Adrenal gland (tissue), 19 donors: Measurements from ENCODE around the gene DCTD. TPM values are rescaled to one million over a fixed set of nuclear protein-coding genes. Genes with fewer than 3 reads are reported as not detected.

ENCODE experiments used
- DNase-seq, 7 donors: peaks; one replicate each; pipeline ENCODE4 v3.0.0-alpha.2; 2019 to 2020
- H3K27ac ChIP-seq, 5 donors: fragments of 200-600 bp; sonication (generic) in 4 of 5; 1 replicate in 3 of 5; 2 replicates in 2 of 5; pipeline versions ENCODE4 v1.5.1 to v1.8.0; 2016 to 2020; ENCODE audit warnings: mild to moderate bottlenecking in 1 of 5
- H3K27me3 ChIP-seq: fragments of 200-600 bp; 2 replicates; pipeline ENCODE4 v1.8.0; 2021
- H3K36me3 ChIP-seq, 2 donors: fragments of 200-600 bp; replicated peaks in 1 of 2; 1 replicate in 1 of 2; 2 replicates in 1 of 2; pipeline versions ENCODE4 v1.5.1 to v1.8.0; 2018 to 2022
- H3K4me1 ChIP-seq, 2 donors: fragments of 200-600 bp; replicated peaks in 1 of 2; 1 replicate in 1 of 2; 2 replicates in 1 of 2; pipeline versions ENCODE4 v1.5.1 to v1.8.0; 2018 to 2021
- H3K4me3 ChIP-seq, 4 donors: fragments of 200-600 bp; sonication (generic) in 3 of 4; one replicate each; pipeline ENCODE4 v1.5.1; 2016 to 2018
- H3K9me3 ChIP-seq, 3 donors: fragments of 200-600 bp; sonication (generic) in 1 of 3; replicated peaks in 1 of 3; 1 replicate in 2 of 3; 2 replicates in 1 of 3; pipeline versions ENCODE4 v1.5.1 to v1.8.0; 2016 to 2021
- CTCF ChIP-seq, 6 experiments: fragments of 450-650 bp in 4 of 6; fragments of 200-600 bp in 2 of 6; sonication (generic) in 1 of 6; IDR thresholded peaks; 1 replicate in 5 of 6; 2 replicates in 1 of 6; pipeline versions ENCODE4 v1.5.1 to v1.8.0; 2016 to 2021; ENCODE audit warnings: antibody characterized with exemption in 6 of 6, mild to moderate bottlenecking in 2 of 6, moderate library complexity in 1 of 6
- POLR2A ChIP-seq, 2 donors: fragments of 450-650 bp; IDR thresholded peaks; one replicate each; pipeline ENCODE4 v1.6.1; 2017; ENCODE audit warnings: antibody characterized with exemption in 2 of 2, mild to moderate bottlenecking in 2 of 2, moderate library complexity in 1 of 2
- WGBS, 4 donors: extraction: QIAGEN DNeasy Blood & Tissue Kit in 2 of 4; methylation state at CpG; one replicate each; pipeline versions ENCODE4 v1.1.5 to v1.1.7; 2013 to 2017; 5-methylcytosine and 5-hydroxymethylcytosine counted together
- intact Hi-C, 2 donors: fragments of 100-400 bp; cut with DNase I; formaldehyde crosslinking; loops; one replicate each; pipeline versions ENCODE4 v1.14.1 to v1.15.0; 2022 to 2023
- long read RNA-seq, 10 donors: library from polyadenylated mRNA in 3 of 10; unstranded in 2 of 10; stranded (forward) in 1 of 10; transcript quantifications; one replicate each; pipeline ENCODE4 v2.0.0 and lab custom pipeline, GENCODE V29; 2021 to 2026
- polyA plus RNA-seq, 3 donors: library from polyadenylated mRNA; stranded (reverse); fragments of 200-250 nt in 2 of 3; fragments of 350-450 nt in 1 of 3; fragmentation: Illumina TruSeq in 1 of 3; extraction: RNeasy Lipid Tissue Mini Kit (QIAGEN cat#74804) in 1 of 3; gene quantifications; one replicate each; pipeline ENCODE4 v1.2.3, GENCODE V29; 2013 to 2014
- total RNA-seq, 9 donors: library from RNA; depleted of rRNA in 4 of 9; stranded (reverse); fragments of >200 nt in 4 of 9; fragments of 120-200 nt in 1 of 9; fragmentation: NEBNext Ultra II Directional in 1 of 9; extraction: Animal tissue kit (Norgen Biotek cat#: 25700) in 1 of 9; gene quantifications; one replicate each; pipeline versions ENCODE4 v1.1.0 to v1.2.4, GENCODE V29; 2013 to 2023
- donor health status: healthy with polysubstance abuse.
- donor health status: Bipolar disorder and iron deficiency.
- donor health status: DM: yes; HTN: yes; CAD: no.
- donor health status: DM: no; HTN: no; CAD: no.
- donor health status: DM: no; HTN: no; CAD: no.
- donor health status: DM: yes; HTN: yes; CAD: no.

Gene DCTD
- 100 to 1,000 TPM in 7 of 9 donors, 10 to 100 TPM in 2; 70.0 to 254 (median 134) TPM for total RNA-seq
- polyA plus RNA-seq, result 100 to 1,000 TPM in 2 of 3 donors, 10 to 100 TPM in 1; 54.5 to 164 (median 102) TPM
- long read RNA-seq, donor 1, transcript DCTD-202 (6 exons, 1,972 nt), result minor isoform, 5 of 48 reads
- long read RNA-seq, donor 1, transcript DCTD-201 (6 exons, 1,931 nt), result major isoform, 31 of 48 reads
- long read RNA-seq, donor 1, partial matches to known transcripts, result 5 of 48 reads
- long read RNA-seq, donor 1, other reads (novel, unspliced or antisense), result 5 of 48 reads
- long read RNA-seq, donor 2, transcript DCTD-201 (6 exons, 1,931 nt), result major isoform, 20 of 28 reads
- long read RNA-seq, donor 2, partial matches to known transcripts, result 0 of 28 reads
- long read RNA-seq, donor 2, other reads (novel, unspliced or antisense), result 0 of 28 reads
- long read RNA-seq, donor 3, transcript DCTD-201 (6 exons, 1,931 nt), result major isoform, 26 of 60 reads
- long read RNA-seq, donor 3, transcript DCTD-202 (6 exons, 1,972 nt), result minor isoform, 6 of 60 reads
- long read RNA-seq, donor 3, partial matches to known transcripts, result 26 of 60 reads
- long read RNA-seq, donor 3, other reads (novel, unspliced or antisense), result 0 of 60 reads
- long read RNA-seq, donor 4, transcript DCTD-201 (6 exons, 1,931 nt), result major isoform, 33 of 55 reads
- long read RNA-seq, donor 4, transcript DCTD-202 (6 exons, 1,972 nt), result minor isoform, 9 of 55 reads
- long read RNA-seq, donor 4, partial matches to known transcripts, result 4 of 55 reads
- long read RNA-seq, donor 4, other reads (novel, unspliced or antisense), result 6 of 55 reads
- long read RNA-seq, donor 5, transcript DCTD-202 (6 exons, 1,972 nt), result minor isoform, 38 of 317 reads
- long read RNA-seq, donor 5, transcript DCTD-213 (7 exons, 794 nt), result minor isoform, 8 of 317 reads
- long read RNA-seq, donor 5, transcript DCTD-201 (6 exons, 1,931 nt), result major isoform, 219 of 317 reads
- long read RNA-seq, donor 5, partial matches to known transcripts, result 13 of 317 reads
- long read RNA-seq, donor 5, other reads (novel, unspliced or antisense), result 35 of 317 reads
- long read RNA-seq, donor 6, transcript DCTD-201 (6 exons, 1,931 nt), result major isoform, 18 of 38 reads
- long read RNA-seq, donor 6, transcript DCTD-202 (6 exons, 1,972 nt), result minor isoform, 10 of 38 reads
- long read RNA-seq, donor 6, partial matches to known transcripts, result 0 of 38 reads
- long read RNA-seq, donor 6, other reads (novel, unspliced or antisense), result 9 of 38 reads
- long read RNA-seq, donor 7, transcript DCTD-202 (6 exons, 1,972 nt), result minor isoform, 5 of 16 reads
- long read RNA-seq, donor 7, transcript DCTD-201 (6 exons, 1,931 nt), result major isoform, 11 of 16 reads
- long read RNA-seq, donor 7, partial matches to known transcripts, result 0 of 16 reads
- long read RNA-seq, donor 7, other reads (novel, unspliced or antisense), result 0 of 16 reads
- long read RNA-seq, donor 8, transcript DCTD-201 (6 exons, 1,931 nt), result major isoform, 43 of 66 reads
- long read RNA-seq, donor 8, transcript DCTD-202 (6 exons, 1,972 nt), result minor isoform, 21 of 66 reads
- long read RNA-seq, donor 8, partial matches to known transcripts, result 0 of 66 reads
- long read RNA-seq, donor 8, other reads (novel, unspliced or antisense), result 0 of 66 reads
- long read RNA-seq, donor 9, transcript DCTD-201 (6 exons, 1,931 nt), result major isoform, 45 of 62 reads
- long read RNA-seq, donor 9, transcript DCTD-202 (6 exons, 1,972 nt), result minor isoform, 9 of 62 reads
- long read RNA-seq, donor 9, partial matches to known transcripts, result 6 of 62 reads
- long read RNA-seq, donor 9, other reads (novel, unspliced or antisense), result 0 of 62 reads
- long read RNA-seq, donor 10, transcript DCTD-202 (6 exons, 1,972 nt), result minor isoform, 7 of 41 reads
- long read RNA-seq, donor 10, transcript DCTD-201 (6 exons, 1,931 nt), result major isoform, 12 of 41 reads
- long read RNA-seq, donor 10, partial matches to known transcripts, result 22 of 41 reads
- long read RNA-seq, donor 10, other reads (novel, unspliced or antisense), result 0 of 41 reads

GRCh38 chr4:182917182-182918043, at the start of gene DCTD:
DCTD (minus strand) TSS chr4:182917386; CDS start chr4:182915568, 1,818 bp downstream.
- WGBS, 4 donors, result 1 to 2% (median 1%) methylated on average over 20 to 106 of the region's 106 CpGs
- peak; percentile 72 to 83 (median 75) for DNase-seq
- peaks cover 6 to 31% of the 10 kb centered on the region in 2 donors for H3K4me1 ChIP-seq
- intact Hi-C loops, result no loop called here
- no peaks in the 10 kb centered on the region for H3K27me3 ChIP-seq
- no peaks in the 10 kb centered on the region for H3K9me3 ChIP-seq
- peak within 1 kb of the TSS; percentile 76 to 100 (median 94) for H3K27ac ChIP-seq
- peaks cover 0 to 25% of the 10 kb centered on the region in 2 donors for H3K36me3 ChIP-seq
- TF ChIP-seq CTCF (IDR thresholded peaks at IDR 0.05), result peak in 1 of 6 experiments; percentile 20
- peak in 1 of 2 donors; percentile 70 for TF ChIP-seq POLR2A (IDR thresholded peaks at IDR 0.05)
- peak within 1 kb of the TSS; percentile 14 to 96 (median 53) for H3K4me3 ChIP-seq

GRCh38 chr4:182960746-182961145, 43.6 kb upstream of the DCTD start:
- Histone ChIP-seq H3K4me1 (no peaks in the 10 kb centered on the region), H3K9me3 (no peaks in the 10 kb centered on the region), H3K27me3 (peaks cover 7% of the 10 kb centered on the region), H3K27ac (no peak overlapping the region), H3K4me3 (no peak overlapping the region), H3K36me3 (no peaks in the 10 kb centered on the region)
- DNase-seq, result no peak
- no peak for TF ChIP-seq CTCF (IDR thresholded peaks at IDR 0.05)
- no peak for TF ChIP-seq POLR2A (IDR thresholded peaks at IDR 0.05)
- intact Hi-C loops, result no loop called here
- WGBS, 4 donors, result 55 to 86% (median 80%) methylated on average over 1 of the region's 1 CpG

DNA sequence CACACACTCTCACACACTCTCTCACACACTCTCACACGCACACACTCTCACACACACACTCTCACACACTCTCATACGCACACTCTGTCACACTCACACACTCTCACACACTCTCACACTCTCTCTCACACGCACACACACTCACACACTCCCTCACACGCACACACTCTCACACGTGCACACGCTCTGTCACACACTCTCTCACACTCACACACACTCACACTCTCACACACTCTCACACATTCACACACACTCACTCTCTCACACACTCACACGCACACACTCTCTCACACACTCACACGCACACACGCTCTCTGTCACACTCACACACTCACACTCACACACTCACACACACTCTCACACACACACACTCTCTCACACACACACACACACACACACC, 43.0 kb upstream of the DCTD start:
- H3K27ac ChIP-seq, result no peak overlapping the region
- peaks cover 7% of the 10 kb centered on the region for H3K27me3 ChIP-seq
- DNase-seq, result no peak
- H3K4me3 ChIP-seq, result no peak overlapping the region
- TF ChIP-seq CTCF (IDR thresholded peaks at IDR 0.05) (no peak), POLR2A (IDR thresholded peaks at IDR 0.05) (no peak)
- WGBS, 4 donors, result 79 to 87% (median 85%) methylated on average over 9 of the region's 9 CpGs
- no peaks in the 10 kb centered on the region for H3K36me3 ChIP-seq
- no peaks in the 10 kb centered on the region for H3K4me1 ChIP-seq
- intact Hi-C loops, result no loop called here
- H3K9me3 ChIP-seq, result no peaks in the 10 kb centered on the region
